CD4-positive, alpha-beta T cell treated with Interleukin-12 subunit alpha and Interleukin-12 subunit beta, for 1 hour (primary cell): ENCODE measurements around the gene IER3IP1.
"Not testable (repeated sequence)": the region's sequence is repeated elsewhere in the genome, so short reads cannot be mapped to it uniquely, and the experiment has no call there.

Experiments
- DNase-seq: peaks from one replicate; pipeline ENCODE4 v3.0.0-alpha.2; 2020

IER3IP1 gene

GRCh38 chr18:47175898-47176575 lies at the start of gene IER3IP1:
IER3IP1 (minus strand) TSS chr18:47176364; CDS start chr18:47176277, 87 bp downstream.
- peak; percentile 91 for DNase-seq

DNA sequence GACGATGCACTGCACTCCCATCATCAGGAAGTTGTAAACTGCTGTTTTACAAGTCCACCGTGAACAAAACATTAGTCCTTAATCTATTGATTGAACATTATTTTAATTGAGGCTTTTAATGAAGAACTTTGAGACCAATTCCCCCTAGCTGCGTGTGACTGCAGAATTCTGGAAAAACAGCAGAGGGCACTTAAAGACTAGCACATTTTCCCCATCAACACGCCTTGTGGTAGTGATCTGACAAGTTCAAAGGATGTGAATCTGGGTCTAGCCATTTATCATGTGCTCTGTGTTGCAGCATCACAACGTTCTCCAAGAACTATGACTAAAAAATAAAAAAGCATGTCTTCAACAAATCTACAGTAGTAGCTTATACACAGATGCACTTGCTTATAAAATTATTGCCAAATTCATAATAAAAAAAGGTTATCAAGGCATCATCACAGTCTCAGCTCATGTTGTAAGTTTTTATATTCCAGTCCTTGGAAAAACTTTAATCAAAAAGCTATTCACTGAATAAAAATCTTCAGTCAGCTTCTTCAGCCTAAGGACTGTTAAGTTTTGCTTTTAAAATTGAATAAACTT lies 39.5 kb upstream of the IER3IP1 start:
- DNase-seq: peak; percentile 13

GRCh38 chr18:47209171-47209570 lies 33.0 kb upstream of the IER3IP1 start:
- DNase-seq: no peak

DNA sequence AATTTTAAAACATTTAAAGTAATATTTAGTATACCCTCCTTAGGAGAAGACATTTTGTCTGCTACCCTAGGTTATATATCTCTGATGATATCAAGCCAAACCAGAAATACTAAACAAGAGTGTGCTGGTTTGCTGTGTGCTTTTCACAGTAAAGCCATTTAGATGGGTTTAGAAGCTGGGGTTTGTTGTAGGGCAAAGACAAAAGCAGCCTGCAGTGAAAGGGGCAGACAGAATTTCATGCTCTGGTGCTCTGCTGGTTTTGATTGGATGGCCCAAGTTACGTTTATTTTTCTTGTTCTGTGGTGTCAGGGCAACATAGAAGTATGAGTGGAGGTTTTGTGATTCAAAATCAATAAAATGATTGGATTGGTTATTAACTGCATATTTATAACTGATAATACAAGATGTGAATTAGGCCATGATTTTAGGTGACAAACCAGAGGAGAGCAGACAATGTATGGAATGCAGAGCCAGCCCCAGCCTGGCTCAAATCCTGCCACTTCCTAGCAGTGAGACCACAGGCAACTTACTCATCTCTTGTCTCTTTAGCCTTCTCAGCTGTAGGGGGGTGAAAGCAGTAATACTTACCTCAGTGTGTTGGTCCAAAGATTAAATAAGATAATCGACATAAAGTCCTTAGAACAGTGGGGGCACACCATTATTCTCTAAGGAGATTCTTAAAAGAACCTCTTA lies 30.9 kb upstream of the IER3IP1 start:
- DNase-seq: no peak

GRCh38 chr18:47204908-47205522 lies 28.9 kb upstream of the IER3IP1 start:
- DNase-seq: peak; percentile 45

- no peak for DNase-seq
Measured at GRCh38 chr18:47203626-47204464, 27.7 kb upstream of the IER3IP1 start.

- not testable (repeated sequence) for DNase-seq
Measured at GRCh38 chr18:47195961-47196360, 19.8 kb upstream of the IER3IP1 start.

DNA sequence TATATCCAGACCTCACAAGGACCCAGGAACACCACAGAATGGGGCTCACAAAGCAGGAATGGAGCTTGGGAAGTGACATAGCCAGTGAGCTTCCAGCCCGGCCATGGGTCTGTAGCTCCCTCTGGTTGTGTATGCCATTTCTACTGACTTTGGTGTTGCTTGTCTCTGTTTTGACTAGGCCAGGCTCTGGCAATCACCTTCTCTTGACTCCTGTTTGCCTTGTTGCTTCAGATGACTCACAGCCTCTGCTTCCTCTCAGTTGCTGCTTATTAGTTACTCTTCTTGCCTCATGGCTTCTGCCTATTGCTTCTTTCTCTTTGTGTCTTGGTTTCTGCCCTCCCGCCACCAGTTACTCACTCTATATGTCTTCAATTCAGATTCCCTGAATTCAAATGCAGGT lies 15.8 kb upstream of the IER3IP1 start:
- no peak for DNase-seq

DNA sequence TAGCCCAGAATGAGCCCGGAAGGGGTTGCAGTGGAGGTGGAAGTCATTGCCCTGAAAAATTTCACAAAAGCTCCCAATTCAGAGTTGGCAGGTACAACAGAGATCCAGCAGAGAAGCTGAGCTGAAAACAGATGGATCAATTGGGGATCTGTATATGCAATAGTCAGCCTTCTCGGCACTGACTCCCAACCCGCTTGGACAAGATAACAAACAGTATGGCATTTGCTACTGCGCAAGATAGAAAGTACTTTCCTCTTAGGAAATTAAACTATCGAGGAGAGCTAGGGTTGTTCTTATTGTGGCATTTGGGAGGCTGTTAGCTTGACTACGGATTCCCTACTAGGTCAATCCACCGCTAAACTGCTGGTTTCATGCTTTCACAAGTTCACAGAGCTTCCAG lies 11.6 kb upstream of the IER3IP1 start:
- DNase-seq: no peak

GRCh38 chr18:47184419-47185050 lies 8.4 kb upstream of the IER3IP1 start:
- DNase-seq: no peak

- not testable (repeated sequence) for DNase-seq
Measured at GRCh38 chr18:47182156-47182555, 6.0 kb upstream of the IER3IP1 start.

DNA sequence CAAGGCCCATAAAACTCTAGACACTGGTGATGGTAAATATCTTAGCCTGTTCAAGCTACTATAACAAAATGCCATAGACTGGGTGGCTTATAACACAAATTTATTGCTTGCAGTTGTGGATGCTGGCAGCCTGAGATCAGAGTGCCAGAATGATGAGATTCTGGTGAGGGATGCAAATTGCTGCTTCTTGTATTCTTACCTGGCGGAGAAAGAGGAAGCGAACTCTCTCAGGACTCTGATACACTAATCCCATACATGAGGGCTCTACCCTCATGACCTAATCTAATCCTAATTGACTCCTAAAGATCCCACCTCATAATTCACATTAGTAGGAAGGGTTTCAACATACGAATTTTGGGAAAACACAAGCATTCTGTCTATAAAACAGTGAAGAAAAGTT lies 4.6 kb upstream of the IER3IP1 start:
- DNase-seq: no peak

DNA sequence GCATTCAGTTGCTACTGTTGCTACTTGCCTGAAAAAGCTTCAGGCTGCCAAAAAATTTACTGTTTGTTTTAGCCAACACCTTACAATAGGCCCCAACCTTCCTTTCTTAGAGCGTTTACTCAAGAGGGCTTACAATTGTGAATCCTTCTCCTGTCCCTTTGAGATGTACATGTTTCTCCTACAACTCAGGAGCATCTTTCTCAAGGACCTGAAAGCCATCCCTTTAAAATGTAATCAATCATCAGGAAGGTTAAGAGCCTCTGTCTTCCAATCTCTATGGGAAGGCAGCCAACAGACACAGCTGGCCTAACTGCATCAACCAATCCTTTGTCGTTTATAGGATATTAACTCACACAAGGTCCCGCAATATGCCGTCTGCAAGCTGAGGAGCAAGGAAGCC lies 3.4 kb upstream of the IER3IP1 start:
- no peak for DNase-seq

DNA sequence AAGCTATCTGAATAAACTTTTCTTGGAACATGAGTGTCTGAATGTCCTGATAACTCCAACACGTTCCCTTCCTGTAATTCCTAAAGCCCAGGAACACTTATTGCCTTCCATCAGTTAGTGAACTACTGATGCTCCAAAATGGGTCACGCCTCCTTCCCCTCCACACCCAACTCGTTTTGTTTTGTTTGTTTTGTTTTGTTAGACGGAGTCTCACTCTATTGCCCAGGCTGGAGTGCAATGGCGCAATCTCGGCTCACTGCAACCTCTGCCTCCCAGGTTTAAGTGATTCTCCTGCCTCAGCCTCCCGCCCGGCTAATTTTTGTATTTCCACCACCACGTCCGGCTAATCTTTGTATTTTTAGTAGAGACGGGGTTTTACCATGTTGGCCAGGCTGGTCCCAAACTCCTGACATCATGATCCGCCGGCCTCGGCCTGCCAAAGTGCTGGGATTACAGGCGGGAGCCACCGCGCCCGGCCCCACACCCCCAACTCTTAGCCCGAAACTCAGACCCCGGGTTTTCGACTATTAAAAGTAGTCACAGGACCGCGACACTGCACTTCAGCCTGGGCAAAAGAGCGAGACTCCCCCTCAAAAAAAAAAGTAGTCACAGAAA lies 774 bp downstream of the IER3IP1 start:
- DNase-seq: no peak

DNA sequence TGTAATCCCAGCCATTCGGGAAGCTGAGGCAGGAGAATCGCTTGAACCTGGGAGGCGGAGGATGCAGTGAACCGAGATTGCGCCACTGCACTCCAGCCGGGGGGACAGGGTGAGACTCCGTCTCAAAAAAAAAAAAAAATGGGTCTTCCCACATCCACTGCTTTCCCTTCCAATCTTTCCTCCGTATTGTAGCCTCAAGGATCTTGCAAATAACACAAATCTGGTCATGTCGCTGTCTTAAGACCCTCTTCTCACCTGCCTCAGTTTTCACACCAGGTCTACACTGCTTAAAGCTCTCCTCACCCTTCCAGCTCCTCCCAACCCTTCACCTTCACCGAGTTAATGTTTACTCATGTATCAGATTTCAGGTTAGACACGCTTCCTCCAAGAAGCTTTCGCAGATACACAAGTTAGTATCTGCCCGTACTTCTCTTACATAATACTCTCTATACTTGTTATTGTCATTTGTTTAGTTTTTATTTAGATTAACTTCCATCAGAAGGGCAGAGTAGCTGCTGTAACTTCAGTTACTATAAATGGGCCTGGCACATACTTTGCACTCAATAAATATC lies 1.5 kb downstream of the IER3IP1 start:
- no peak for DNase-seq

DNA sequence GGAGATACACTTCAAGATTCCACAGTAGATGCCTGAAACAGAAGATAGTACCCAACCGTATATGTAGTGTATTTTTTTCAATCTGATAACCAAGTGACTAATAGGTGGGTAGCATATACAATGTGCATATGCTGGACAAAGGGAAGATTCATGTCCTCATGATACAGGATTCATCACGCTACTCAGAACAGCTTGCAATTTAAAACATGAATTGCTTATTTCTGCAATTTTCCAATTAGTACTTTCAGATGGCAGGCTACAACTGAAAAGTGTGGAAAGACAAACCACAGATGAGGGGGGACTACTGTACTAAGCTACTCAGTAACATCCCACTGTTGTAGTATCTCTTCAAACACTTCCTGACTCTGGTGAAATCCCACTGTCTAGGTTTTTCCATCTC lies 3.7 kb downstream of the IER3IP1 start:
- no peak for DNase-seq

DNA sequence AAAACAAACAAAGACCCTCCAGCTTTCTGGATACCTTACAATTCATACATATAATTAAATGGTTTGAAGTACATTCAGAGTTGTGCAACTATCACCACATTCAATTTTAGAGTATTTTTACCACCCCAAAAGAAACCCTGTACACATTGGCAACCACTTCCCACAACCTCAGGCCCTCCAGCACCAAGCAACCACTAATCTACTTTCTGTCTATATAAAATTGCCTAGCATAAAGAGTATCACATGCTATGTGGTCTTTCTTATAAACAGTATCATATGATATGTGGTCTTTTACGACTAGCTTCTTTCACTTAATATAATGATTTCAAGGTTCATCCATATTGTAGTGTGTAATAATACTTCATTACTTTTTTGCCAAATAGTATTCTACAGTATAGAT lies 7.3 kb downstream of the IER3IP1 start:
- no peak for DNase-seq

DNA sequence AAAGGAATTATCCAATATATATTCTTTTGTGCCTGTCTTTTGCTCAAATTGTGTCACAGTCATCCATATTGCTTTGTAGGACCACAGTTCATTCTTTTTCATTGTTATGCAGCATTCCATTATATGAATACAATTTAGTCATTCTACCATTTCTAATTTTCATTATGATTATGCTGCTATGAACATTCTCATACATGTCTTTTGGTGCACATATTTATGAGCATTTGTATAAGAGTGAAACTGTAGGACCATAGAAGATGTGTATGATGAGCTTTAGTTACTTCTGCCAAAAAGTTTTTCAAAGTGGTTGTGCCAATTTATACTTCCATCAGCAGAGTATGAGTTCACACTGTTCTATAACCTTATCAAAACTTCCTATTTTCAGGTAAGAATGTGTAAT lies 7.7 kb downstream of the IER3IP1 start:
- no peak for DNase-seq

GRCh38 chr18:47166294-47166693 lies 9.9 kb downstream of the IER3IP1 start:
- no peak for DNase-seq

DNA sequence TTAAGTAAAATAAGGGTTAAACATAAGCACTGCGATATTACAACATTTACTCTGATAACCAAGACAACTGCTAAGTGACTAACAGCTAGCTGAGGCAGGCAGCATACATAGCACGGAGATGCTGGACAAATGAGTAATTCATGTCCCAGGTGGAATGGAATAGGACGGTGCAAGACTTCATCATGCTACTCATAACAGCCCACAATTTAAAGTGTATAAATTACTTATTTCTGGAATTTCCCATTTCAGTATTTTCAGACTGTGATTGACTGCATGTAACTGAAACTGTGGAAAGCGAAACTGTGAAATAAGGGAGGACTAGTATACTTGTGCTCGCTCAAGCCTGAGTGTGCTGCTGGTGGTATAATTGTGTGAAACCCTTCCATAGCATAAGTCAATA lies 12.9 kb downstream of the IER3IP1 start:
- DNase-seq: no peak

DNA sequence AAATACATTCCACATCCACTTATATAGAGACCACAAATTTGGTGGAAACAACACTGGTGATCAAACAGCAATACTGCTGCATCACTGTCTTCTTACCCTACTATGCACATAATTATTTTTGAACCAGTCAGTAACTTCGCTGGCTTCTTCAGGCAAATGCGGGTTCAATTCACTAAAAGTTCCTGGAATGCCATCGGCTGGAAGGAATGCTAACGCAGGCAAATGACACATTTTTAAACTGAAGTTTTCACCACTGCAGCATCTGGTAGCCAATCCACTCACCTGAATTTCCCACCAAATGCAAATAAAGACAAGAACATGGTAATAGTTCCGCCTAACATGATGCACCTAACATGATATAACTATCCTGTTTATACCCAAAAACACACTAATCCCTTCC lies 15.9 kb downstream of the IER3IP1 start:
- DNase-seq: no peak

DNA sequence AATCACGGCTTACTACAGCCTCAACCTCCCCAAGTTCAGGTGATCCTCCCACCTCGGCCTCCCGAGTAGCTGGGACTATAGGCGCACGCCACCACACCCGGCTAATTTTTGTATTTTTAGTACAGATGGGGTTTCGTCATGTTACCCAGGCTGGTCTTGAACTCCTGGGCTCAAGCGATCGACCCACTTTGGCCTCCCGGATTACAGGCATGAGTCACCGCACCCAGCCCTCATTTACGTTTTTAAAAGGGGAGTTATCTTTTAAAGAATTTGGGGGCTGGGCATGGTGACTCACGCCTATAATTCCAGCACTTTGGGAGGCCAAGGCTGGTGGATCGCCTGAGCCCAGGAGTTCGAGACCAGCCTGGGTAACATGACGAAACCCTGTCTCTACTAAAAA lies 17.8 kb downstream of the IER3IP1 start:
- DNase-seq: not testable (repeated sequence)
